ENCODE measurements around the gene PAX5. TPM values are rescaled to one million over a fixed set of nuclear protein-coding genes. Genes with fewer than 3 reads are reported as not detected.

Gene PAX5
- polyA plus RNA-seq, 1 donor from 2014 or later: not detected

- no peaks in the 10 kb centered on the region for H3F3A ChIP-seq (ENCODE audit: insufficient read depth, low read length, poor library complexity, severe bottlenecking)
- no peaks in the 10 kb centered on the region for H3K36me3 ChIP-seq (ENCODE audit: insufficient read depth, low read length)
- no peak overlapping the region for H3K4me3 ChIP-seq (ENCODE audit: low read length)
- H3K27me3 ChIP-seq (ENCODE audit: insufficient read depth, low read depth, low read length): no peaks in the 10 kb centered on the region
- no peaks in the 10 kb centered on the region for H3K79me2 ChIP-seq (replicated peaks; ENCODE audit: insufficient read depth, low read length)
- H4K20me1 ChIP-seq (ENCODE audit: insufficient read depth): no peaks in the 10 kb centered on the region
- H3K4me2 ChIP-seq (ENCODE audit: low read length): no peak overlapping the region
- no peaks in the 10 kb centered on the region for H3K9me3 ChIP-seq (ENCODE audit: low read length)
- no peak overlapping the region for H3K27ac ChIP-seq (ENCODE audit: low read length)
- H2AFZ ChIP-seq (ENCODE audit: low read depth, low read length): no peak overlapping the region
- TF ChIP-seq SMC3 (conservative IDR thresholded peaks at IDR 0.05; ENCODE audit: poor library complexity) (no peak), MXI1 (conservative IDR thresholded peaks at IDR 0.05; ENCODE audit: poor library complexity, severe bottlenecking) (no peak), POLR2AphosphoS5 (IDR thresholded peaks at IDR 0.05) (no peak), TAF1 (IDR thresholded peaks at IDR 0.05; ENCODE audit: low read depth) (no peak), EZH2 (IDR thresholded peaks at IDR 0.05; ENCODE audit: borderline replicate concordance, insufficient read depth, low read length, poor library complexity, severe bottlenecking) (no peak), EP300 (conservative IDR thresholded peaks at IDR 0.05; ENCODE audit: poor library complexity, severe bottlenecking) (no peak), RAD21 (conservative IDR thresholded peaks at IDR 0.05) (no peak)
- TF ChIP-seq, protein P1, sequence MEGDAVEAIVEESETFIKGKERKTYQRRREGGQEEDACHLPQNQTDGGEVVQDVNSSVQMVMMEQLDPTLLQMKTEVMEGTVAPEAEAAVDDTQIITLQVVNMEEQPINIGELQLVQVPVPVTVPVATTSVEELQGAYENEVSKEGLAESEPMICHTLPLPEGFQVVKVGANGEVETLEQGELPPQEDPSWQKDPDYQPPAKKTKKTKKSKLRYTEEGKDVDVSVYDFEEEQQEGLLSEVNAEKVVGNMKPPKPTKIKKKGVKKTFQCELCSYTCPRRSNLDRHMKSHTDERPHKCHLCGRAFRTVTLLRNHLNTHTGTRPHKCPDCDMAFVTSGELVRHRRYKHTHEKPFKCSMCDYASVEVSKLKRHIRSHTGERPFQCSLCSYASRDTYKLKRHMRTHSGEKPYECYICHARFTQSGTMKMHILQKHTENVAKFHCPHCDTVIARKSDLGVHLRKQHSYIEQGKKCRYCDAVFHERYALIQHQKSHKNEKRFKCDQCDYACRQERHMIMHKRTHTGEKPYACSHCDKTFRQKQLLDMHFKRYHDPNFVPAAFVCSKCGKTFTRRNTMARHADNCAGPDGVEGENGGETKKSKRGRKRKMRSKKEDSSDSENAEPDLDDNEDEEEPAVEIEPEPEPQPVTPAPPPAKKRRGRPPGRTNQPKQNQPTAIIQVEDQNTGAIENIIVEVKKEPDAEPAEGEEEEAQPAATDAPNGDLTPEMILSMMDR (IDR thresholded peaks at IDR 0.05; ENCODE audit: poor library complexity, severe bottlenecking): no peak
- TF ChIP-seq, protein P2, sequence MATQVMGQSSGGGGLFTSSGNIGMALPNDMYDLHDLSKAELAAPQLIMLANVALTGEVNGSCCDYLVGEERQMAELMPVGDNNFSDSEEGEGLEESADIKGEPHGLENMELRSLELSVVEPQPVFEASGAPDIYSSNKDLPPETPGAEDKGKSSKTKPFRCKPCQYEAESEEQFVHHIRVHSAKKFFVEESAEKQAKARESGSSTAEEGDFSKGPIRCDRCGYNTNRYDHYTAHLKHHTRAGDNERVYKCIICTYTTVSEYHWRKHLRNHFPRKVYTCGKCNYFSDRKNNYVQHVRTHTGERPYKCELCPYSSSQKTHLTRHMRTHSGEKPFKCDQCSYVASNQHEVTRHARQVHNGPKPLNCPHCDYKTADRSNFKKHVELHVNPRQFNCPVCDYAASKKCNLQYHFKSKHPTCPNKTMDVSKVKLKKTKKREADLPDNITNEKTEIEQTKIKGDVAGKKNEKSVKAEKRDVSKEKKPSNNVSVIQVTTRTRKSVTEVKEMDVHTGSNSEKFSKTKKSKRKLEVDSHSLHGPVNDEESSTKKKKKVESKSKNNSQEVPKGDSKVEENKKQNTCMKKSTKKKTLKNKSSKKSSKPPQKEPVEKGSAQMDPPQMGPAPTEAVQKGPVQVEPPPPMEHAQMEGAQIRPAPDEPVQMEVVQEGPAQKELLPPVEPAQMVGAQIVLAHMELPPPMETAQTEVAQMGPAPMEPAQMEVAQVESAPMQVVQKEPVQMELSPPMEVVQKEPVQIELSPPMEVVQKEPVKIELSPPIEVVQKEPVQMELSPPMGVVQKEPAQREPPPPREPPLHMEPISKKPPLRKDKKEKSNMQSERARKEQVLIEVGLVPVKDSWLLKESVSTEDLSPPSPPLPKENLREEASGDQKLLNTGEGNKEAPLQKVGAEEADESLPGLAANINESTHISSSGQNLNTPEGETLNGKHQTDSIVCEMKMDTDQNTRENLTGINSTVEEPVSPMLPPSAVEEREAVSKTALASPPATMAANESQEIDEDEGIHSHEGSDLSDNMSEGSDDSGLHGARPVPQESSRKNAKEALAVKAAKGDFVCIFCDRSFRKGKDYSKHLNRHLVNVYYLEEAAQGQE (IDR thresholded peaks at IDR 0.05; ENCODE audit: borderline replicate concordance): no peak
- no peaks in the 10 kb centered on the region for H3K9me2 ChIP-seq (ENCODE audit: insufficient read depth, low read length)
- no peak overlapping the region for H3K9ac ChIP-seq (ENCODE audit: low read length)
Observed at GRCh38 chr9:36881743-36882441, 152.2 kb downstream of the PAX5 start.

GRCh38 chr9:36881316-36881715 lies 152.8 kb downstream of the PAX5 start:
- no peaks in the 10 kb centered on the region for H3F3A ChIP-seq (ENCODE audit: insufficient read depth, low read length, poor library complexity, severe bottlenecking)
- H3K9me2 ChIP-seq (ENCODE audit: insufficient read depth, low read length): no peaks in the 10 kb centered on the region
- no peaks in the 10 kb centered on the region for H3K27me3 ChIP-seq (ENCODE audit: insufficient read depth, low read depth, low read length)
- no peaks in the 10 kb centered on the region for H4K20me1 ChIP-seq (ENCODE audit: insufficient read depth)
- H3K4me3 ChIP-seq (ENCODE audit: low read length): no peak overlapping the region
- H3K9ac ChIP-seq (ENCODE audit: low read length): no peak overlapping the region
- no peaks in the 10 kb centered on the region for H3K79me2 ChIP-seq (replicated peaks; ENCODE audit: insufficient read depth, low read length)
- H3K9me3 ChIP-seq (ENCODE audit: low read length): no peaks in the 10 kb centered on the region
- H3K36me3 ChIP-seq (ENCODE audit: insufficient read depth, low read length): no peaks in the 10 kb centered on the region
- no peak for TF ChIP-seq EZH2 (IDR thresholded peaks at IDR 0.05; ENCODE audit: borderline replicate concordance, insufficient read depth, low read length, poor library complexity, severe bottlenecking)
- TF ChIP-seq, protein P1 (IDR thresholded peaks at IDR 0.05; ENCODE audit: poor library complexity, severe bottlenecking): no peak
- no peak overlapping the region for H3K4me2 ChIP-seq (ENCODE audit: low read length)
- no peak overlapping the region for H3K27ac ChIP-seq (ENCODE audit: low read length)
- no peak overlapping the region for H2AFZ ChIP-seq (ENCODE audit: low read depth, low read length)
